SK-N-SH (cell line): ENCODE results near the gene OSBPL10. TPM values are rescaled to one million over a fixed set of nuclear protein-coding genes. Genes with fewer than 3 reads are reported as not detected.

Experiments
- CTCF ChIA-PET: fragments of 300-600, 350-600 bp; formaldehyde crosslinking; extraction: SDS; loops from one replicate; lab custom pipeline; 2021; lab: Yijun Ruan, JAX
- POLR2A ChIA-PET: fragments of 350-600 bp; sonication (Branson Sonifier 250); formaldehyde crosslinking; extraction: SDS; loops from one replicate; lab custom pipeline; 2020; ENCODE audit warnings: antibody characterized with exemption, inconsistent platforms; lab: Yijun Ruan, JAX
- DNase-seq: peaks from one replicate; pipeline ENCODE4 v3.0.0; 2012
- H2AFZ ChIP-seq: fragments of 200-600 bp; sonication (generic); 2 replicates; pipeline ENCODE4 v1.8.1; 2016; ENCODE audit warnings: antibody characterized with exemption, mild to moderate bottlenecking, low read depth
- H3F3A ChIP-seq: fragments of 200-600 bp; sonication (generic); replicated peaks from 2 replicates; pipeline ENCODE3; 2016; ENCODE audit warnings: antibody characterized with exemption, mild to moderate bottlenecking; ENCODE audit not compliant: insufficient read depth
- H3K27ac ChIP-seq, 2 experiments: fragments of 200-500 bp in 1 of 2; fragments of 200-600 bp in 1 of 2; sonication (Bioruptor generic) in 1 of 2; sonication (generic), shearing (Covaris generic) in 1 of 2; 2 replicates each; pipeline versions ENCODE4 v1.5.1 to v1.6.1; 2014 to 2016; ENCODE audit warnings: low read depth in 2 of 2, inconsistent platforms in 1 of 2, low read length in 1 of 2, mild to moderate bottlenecking in 1 of 2, mixed read lengths in 1 of 2
- H3K27me3 ChIP-seq: fragments of 200-600 bp; sonication (generic), shearing (Covaris generic); 2 replicates; pipeline ENCODE4 v1.6.1; 2016; ENCODE audit warnings: mixed run types; ENCODE audit not compliant: insufficient read depth
- H3K36me3 ChIP-seq, 2 experiments: fragments of 200-500 bp in 1 of 2; fragments of 200-600 bp in 1 of 2; sonication (Bioruptor generic) in 1 of 2; sonication (generic) in 1 of 2; replicated peaks in 1 of 2; 2 replicates each; pipeline versions ENCODE3 to v1.5.1; 2014 to 2016; ENCODE audit warnings: low read length in 1 of 2, mild to moderate bottlenecking in 1 of 2; ENCODE audit not compliant: insufficient read depth in 2 of 2, control insufficient read depth in 1 of 2
- H3K4me1 ChIP-seq, 2 experiments: fragments of 200-500 bp in 1 of 2; fragments of 200-600 bp in 1 of 2; sonication (Bioruptor generic) in 1 of 2; sonication (generic), shearing (Covaris generic) in 1 of 2; 2 replicates each; pipeline versions ENCODE4 v1.5.1 to v1.6.1; 2014 to 2016; ENCODE audit warnings: low read depth in 1 of 2, low read length in 1 of 2, mixed run types in 1 of 2; ENCODE audit not compliant: insufficient read depth in 2 of 2, control insufficient read depth in 1 of 2
- H3K4me2 ChIP-seq: fragments of 200-600 bp; sonication (generic), shearing (Covaris generic); 2 replicates; pipeline ENCODE4 v1.6.1; 2017; ENCODE audit warnings: mixed run types
- H3K4me3 ChIP-seq, 2 experiments: fragments of 200-500 bp in 1 of 2; fragments of 200-600 bp in 1 of 2; sonication (Bioruptor generic) in 1 of 2; sonication (generic), shearing (Covaris generic) in 1 of 2; 2 replicates each; pipeline versions ENCODE4 v1.5.1 to v1.8.1; 2014 to 2016; ENCODE audit warnings: low read depth in 2 of 2, inconsistent platforms in 1 of 2, low read length in 1 of 2, mild to moderate bottlenecking in 1 of 2, mixed read lengths in 1 of 2, moderate library complexity in 1 of 2
- H3K79me2 ChIP-seq: fragments of 200-600 bp; sonication (generic); 2 replicates; pipeline ENCODE4 v1.8.1; 2017; ENCODE audit warnings: mild to moderate bottlenecking; ENCODE audit not compliant: insufficient read depth
- H3K9ac ChIP-seq: fragments of 200-600 bp; sonication (generic); 2 replicates; pipeline ENCODE4 v1.6.1; 2017; ENCODE audit warnings: mixed run types
- H3K9me2 ChIP-seq: fragments of 200-600 bp; sonication (generic); 2 replicates; pipeline ENCODE4 v1.6.1; 2017; ENCODE audit warnings: mixed run types
- H3K9me3 ChIP-seq: fragments of 200-600 bp; sonication (generic); 2 replicates; pipeline ENCODE4 v1.6.1; 2017; ENCODE audit warnings: mixed run types, mild to moderate bottlenecking, moderate library complexity
- H4K20me1 ChIP-seq: fragments of 200-600 bp; sonication (generic); 2 replicates; pipeline ENCODE4 v1.6.1; 2017; ENCODE audit warnings: mild to moderate bottlenecking, mixed run types; ENCODE audit not compliant: insufficient read depth
- CHD2 ChIP-seq: fragments of 150-350 bp; IDR thresholded peaks from 2 replicates; pipeline ENCODE4 v1.6.1; 2018; ENCODE audit warnings: low read length; ENCODE audit not compliant: partially characterized antibody
- ELF1 ChIP-seq: IDR thresholded peaks from 2 replicates; pipeline ENCODE4 v1.4.0; 2012
- FOXJ3 ChIP-seq: sonication (generic); formaldehyde crosslinking; IDR thresholded peaks from 2 replicates; pipeline ENCODE4 v1.5.1; 2020; ENCODE audit warnings: mild to moderate bottlenecking, missing genetic modification reagents
- GATA2 ChIP-seq: sonication (generic); formaldehyde crosslinking; IDR thresholded peaks from 2 replicates; pipeline ENCODE4 v1.5.0; 2020; ENCODE audit warnings: mild to moderate bottlenecking, missing genetic modification reagents
- JUND ChIP-seq: IDR thresholded peaks from 2 replicates; pipeline ENCODE4 v1.4.0; 2012
- MXI1 ChIP-seq: IDR thresholded peaks from 2 replicates; pipeline ENCODE4 v1.6.1; 2012; ENCODE audit warnings: mild to moderate bottlenecking, low read depth, low read length, improper control_type of control experiment
- NFIC ChIP-seq: IDR thresholded peaks from 2 replicates; pipeline ENCODE4 v1.4.0; 2012; ENCODE audit warnings: borderline replicate concordance
- NRF1 ChIP-seq: IDR thresholded peaks from 2 replicates; pipeline ENCODE4 v1.6.1; 2012; ENCODE audit warnings: low read depth, mild to moderate bottlenecking, low read length
- POLR2AphosphoS5 ChIP-seq: IDR thresholded peaks from 2 replicates; pipeline ENCODE4 v1.6.1; 2012; ENCODE audit warnings: low read depth, low read length
- RAD21 ChIP-seq: IDR thresholded peaks from 2 replicates; pipeline ENCODE4 v1.6.1; 2012; ENCODE audit warnings: mild to moderate bottlenecking, low read length
- RCOR1 ChIP-seq: fragments of 150-350 bp; IDR thresholded peaks from 2 replicates; pipeline ENCODE4 v1.6.1; 2017; ENCODE audit warnings: antibody characterized with exemption, low read length
- SMC3 ChIP-seq: IDR thresholded peaks from 2 replicates; pipeline ENCODE4 v1.6.1; 2012; ENCODE audit warnings: low read depth, low read length, improper control_type of control experiment
- TEAD4 ChIP-seq: IDR thresholded peaks from 2 replicates; pipeline ENCODE4 v1.4.0; 2012; ENCODE audit warnings: mild to moderate bottlenecking, borderline replicate concordance; ENCODE audit not compliant: insufficient read depth
- WGBS: methylation state at CpG from one replicate; pipeline ENCODE4 v1.1.6; 2017; ENCODE audit warnings: low lambda C conversion rate; 5-methylcytosine and 5-hydroxymethylcytosine counted together
- polyA plus RNA-seq, 3 experiments: library from polyadenylated mRNA; depleted of rRNA; stranded (reverse); fragments of >200 nt; gene quantifications; 2 replicates each; pipeline ENCODE4 v1.2.3, GENCODE V29; 2012
- TF ChIP-seq, protein P1 (sequence below): IDR thresholded peaks from 2 replicates; pipeline ENCODE4 v1.4.0; 2012; ENCODE audit warnings: low read depth, borderline replicate concordance
- TF ChIP-seq, protein P2 (sequence below): IDR thresholded peaks from 2 replicates; pipeline ENCODE4; 2012
- TF ChIP-seq, protein P3 (sequence below): fragments of 150-350 bp; IDR thresholded peaks from 2 replicates; pipeline ENCODE4 v1.6.1; 2017; ENCODE audit warnings: antibody characterized with exemption, low read length, low read depth, borderline replicate concordance
- TF ChIP-seq, protein P4 (sequence below): IDR thresholded peaks from 2 replicates; pipeline ENCODE4 v1.4.0; 2012; ENCODE audit warnings: low read depth
- TF ChIP-seq, protein P5 (sequence below): fragments of 150-350 bp; IDR thresholded peaks from 2 replicates; pipeline ENCODE4 v1.6.1; 2016; ENCODE audit warnings: mild to moderate bottlenecking, low read depth, low read length

OSBPL10 gene
- polyA plus RNA-seq, 1 of the 3 experiments (the other 2 are of a cell fraction), result 0.12 TPM

DNA sequence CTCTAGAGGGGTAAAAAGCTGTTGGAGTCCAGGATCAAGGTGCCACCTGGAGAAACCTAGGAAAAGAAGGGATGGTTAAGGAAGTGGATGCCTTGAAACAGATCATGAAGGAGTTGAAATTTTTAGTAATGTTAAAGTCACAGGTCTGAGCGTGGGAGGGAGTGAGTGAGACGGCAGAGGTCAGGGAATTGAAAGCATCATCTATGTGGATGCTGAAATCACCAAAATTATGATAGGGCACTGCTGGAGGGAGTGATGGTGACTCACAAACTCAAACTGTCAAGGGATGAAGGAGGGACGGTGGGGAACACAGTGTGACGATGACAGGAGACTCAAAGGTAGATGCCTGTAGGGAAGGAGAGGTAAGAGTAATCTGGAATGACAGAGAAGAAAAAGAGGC lies 205.7 kb downstream of the OSBPL10 start:
- no peaks in the 10 kb centered on the region for H3K9me2 ChIP-seq
- TF ChIP-seq RCOR1 (no peak), NRF1 (no peak), NFIC (no peak), GATA2 (CRISPR knock-in tag) (no peak), JUND (no peak), FOXJ3 (CRISPR knock-in tag) (no peak)
- TF ChIP-seq, protein P1, sequence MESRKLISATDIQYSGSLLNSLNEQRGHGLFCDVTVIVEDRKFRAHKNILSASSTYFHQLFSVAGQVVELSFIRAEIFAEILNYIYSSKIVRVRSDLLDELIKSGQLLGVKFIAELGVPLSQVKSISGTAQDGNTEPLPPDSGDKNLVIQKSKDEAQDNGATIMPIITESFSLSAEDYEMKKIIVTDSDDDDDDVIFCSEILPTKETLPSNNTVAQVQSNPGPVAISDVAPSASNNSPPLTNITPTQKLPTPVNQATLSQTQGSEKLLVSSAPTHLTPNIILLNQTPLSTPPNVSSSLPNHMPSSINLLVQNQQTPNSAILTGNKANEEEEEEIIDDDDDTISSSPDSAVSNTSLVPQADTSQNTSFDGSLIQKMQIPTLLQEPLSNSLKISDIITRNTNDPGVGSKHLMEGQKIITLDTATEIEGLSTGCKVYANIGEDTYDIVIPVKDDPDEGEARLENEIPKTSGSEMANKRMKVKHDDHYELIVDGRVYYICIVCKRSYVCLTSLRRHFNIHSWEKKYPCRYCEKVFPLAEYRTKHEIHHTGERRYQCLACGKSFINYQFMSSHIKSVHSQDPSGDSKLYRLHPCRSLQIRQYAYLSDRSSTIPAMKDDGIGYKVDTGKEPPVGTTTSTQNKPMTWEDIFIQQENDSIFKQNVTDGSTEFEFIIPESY, result no peak
- TF ChIP-seq, protein P2, sequence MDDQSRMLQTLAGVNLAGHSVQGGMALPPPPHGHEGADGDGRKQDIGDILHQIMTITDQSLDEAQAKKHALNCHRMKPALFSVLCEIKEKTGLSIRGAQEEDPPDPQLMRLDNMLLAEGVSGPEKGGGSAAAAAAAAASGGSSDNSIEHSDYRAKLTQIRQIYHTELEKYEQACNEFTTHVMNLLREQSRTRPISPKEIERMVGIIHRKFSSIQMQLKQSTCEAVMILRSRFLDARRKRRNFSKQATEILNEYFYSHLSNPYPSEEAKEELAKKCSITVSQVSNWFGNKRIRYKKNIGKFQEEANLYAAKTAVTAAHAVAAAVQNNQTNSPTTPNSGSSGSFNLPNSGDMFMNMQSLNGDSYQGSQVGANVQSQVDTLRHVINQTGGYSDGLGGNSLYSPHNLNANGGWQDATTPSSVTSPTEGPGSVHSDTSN, result no peak
- TF ChIP-seq, all 33 proteins: peak for 0
- Histone ChIP-seq H3K4me1 (no peaks in the 10 kb centered on the region; a peak in 1 of 4 replicates), H4K20me1 (no peaks in the 10 kb centered on the region), H2AFZ (no peak overlapping the region), H3K9me3 (no peaks in the 10 kb centered on the region), H3K9ac (no peak overlapping the region), H3K27me3 (no peaks in the 10 kb centered on the region), H3K36me3 (no peaks in the 10 kb centered on the region), H3K4me3 (no peak overlapping the region), H3K4me2 (no peak overlapping the region), H3K79me2 (no peaks in the 10 kb centered on the region), H3K27ac (no peak overlapping the region), H3F3A (no peaks in the 10 kb centered on the region)
- 47% methylated on average over 4 of the region's 4 CpGs for WGBS
- DNase-seq, result no peak
- ChIA-PET POLR2A (no interaction called here), CTCF (no interaction called here)

DNA sequence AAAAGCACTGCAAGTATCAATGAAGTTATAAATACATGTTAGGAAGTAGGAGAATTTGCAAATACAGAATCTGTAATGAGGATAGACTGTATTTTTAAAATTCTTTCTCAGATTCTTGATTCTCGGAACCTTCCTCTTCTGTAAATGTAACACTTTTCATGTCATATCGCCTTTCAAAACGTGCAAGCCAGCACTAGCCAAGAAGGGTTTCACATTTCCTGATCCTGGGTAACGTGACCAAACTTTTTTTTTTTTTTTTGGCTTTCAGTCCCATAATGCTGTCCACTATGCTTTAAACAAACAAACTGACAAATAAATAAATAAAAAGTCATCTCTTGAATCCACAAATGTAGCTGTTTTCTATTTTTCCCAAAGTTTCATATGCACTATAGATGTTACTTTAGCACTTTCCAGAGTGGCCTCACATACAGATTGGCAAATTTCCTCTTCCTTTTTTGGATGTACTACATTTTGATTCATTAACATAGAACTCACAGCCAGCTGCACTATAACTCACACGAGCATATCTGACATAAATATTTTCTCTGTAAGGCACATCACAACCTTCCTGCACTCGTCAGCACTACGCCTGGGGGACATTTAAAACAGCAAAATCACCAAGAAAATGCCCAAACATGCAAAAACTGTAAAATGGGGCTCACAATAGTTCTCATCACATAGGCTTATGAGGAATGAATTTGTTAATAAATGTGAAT lies 208.1 kb downstream of the OSBPL10 start:
- WGBS, result 54% methylated on average over 7 of the region's 7 CpGs
- Histone ChIP-seq H3K4me3 (no peak overlapping the region), H3K9me3 (no peaks in the 10 kb centered on the region), H3K79me2 (no peaks in the 10 kb centered on the region), H3K9ac (no peak overlapping the region), H3F3A (no peaks in the 10 kb centered on the region), H3K4me2 (no peak overlapping the region), H4K20me1 (no peaks in the 10 kb centered on the region), H3K27ac (no peak overlapping the region), H3K9me2 (no peaks in the 10 kb centered on the region), H3K36me3 (no peaks in the 10 kb centered on the region), H2AFZ (no peak overlapping the region), H3K27me3 (no peaks in the 10 kb centered on the region), H3K4me1 (no peaks in the 10 kb centered on the region; a peak in 1 of 4 replicates)
- TF ChIP-seq RAD21, result no peak
- TF ChIP-seq GATA2 (CRISPR knock-in tag), result no peak
- TF ChIP-seq SMC3, result no peak
- TF ChIP-seq CHD2, result no peak
- no peak for TF ChIP-seq POLR2AphosphoS5
- TF ChIP-seq, protein P3, sequence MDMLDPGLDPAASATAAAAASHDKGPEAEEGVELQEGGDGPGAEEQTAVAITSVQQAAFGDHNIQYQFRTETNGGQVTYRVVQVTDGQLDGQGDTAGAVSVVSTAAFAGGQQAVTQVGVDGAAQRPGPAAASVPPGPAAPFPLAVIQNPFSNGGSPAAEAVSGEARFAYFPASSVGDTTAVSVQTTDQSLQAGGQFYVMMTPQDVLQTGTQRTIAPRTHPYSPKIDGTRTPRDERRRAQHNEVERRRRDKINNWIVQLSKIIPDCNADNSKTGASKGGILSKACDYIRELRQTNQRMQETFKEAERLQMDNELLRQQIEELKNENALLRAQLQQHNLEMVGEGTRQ, result no peak
- TF ChIP-seq, protein P4, sequence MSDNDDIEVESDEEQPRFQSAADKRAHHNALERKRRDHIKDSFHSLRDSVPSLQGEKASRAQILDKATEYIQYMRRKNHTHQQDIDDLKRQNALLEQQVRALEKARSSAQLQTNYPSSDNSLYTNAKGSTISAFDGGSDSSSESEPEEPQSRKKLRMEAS, result no peak
- no peak for TF ChIP-seq RCOR1
- TF ChIP-seq, protein P5, sequence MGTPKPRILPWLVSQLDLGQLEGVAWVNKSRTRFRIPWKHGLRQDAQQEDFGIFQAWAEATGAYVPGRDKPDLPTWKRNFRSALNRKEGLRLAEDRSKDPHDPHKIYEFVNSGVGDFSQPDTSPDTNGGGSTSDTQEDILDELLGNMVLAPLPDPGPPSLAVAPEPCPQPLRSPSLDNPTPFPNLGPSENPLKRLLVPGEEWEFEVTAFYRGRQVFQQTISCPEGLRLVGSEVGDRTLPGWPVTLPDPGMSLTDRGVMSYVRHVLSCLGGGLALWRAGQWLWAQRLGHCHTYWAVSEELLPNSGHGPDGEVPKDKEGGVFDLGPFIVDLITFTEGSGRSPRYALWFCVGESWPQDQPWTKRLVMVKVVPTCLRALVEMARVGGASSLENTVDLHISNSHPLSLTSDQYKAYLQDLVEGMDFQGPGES, result no peak
- TF ChIP-seq, protein P2, result no peak
- no peak for TF ChIP-seq MXI1
- TF ChIP-seq ELF1, result no peak
- TF ChIP-seq, protein P1, result no peak
- TF ChIP-seq TEAD4, result no peak
- POLR2A ChIA-PET, result no interaction called here
- CTCF ChIA-PET, result interaction anchor here (1.1 to 1.8 kb wide), 3 partner anchors 16 to 1005 kb away, joined by 3 to 5 read pairs (median 3); no protein-coding TSS in a partner anchor
- no peak for DNase-seq
